IMR-90 (cell line): ENCODE results near the gene JPT2. TPM values are rescaled to one million over a fixed set of nuclear protein-coding genes. Genes with fewer than 3 reads are reported as not detected.

ENCODE experiments used
- ATAC-seq: fragments of 200-7000 bp; cut with Tn5 transposase; 2 replicates; pipeline ENCODE4 v1.9.1; 2020; ENCODE audit warnings: low read depth, mild to moderate bottlenecking, moderate library complexity
- BruUV-seq: library from RNA; stranded (reverse); fragments of 400-500 nt; replicated peaks from 2 replicates; lab custom pipeline; 2021; lab: Mats Ljungman, UMichigan
- CTCF ChIA-PET: fragments of 300-600 bp; formaldehyde crosslinking; extraction: SDS; loops from one replicate; lab custom pipeline; 2021; ENCODE audit warnings: antibody characterized with exemption; lab: Yijun Ruan, JAX
- POLR2A ChIA-PET: fragments of 300-600 bp; sonication (Branson Sonifier 250); formaldehyde crosslinking; loops from one replicate; lab custom pipeline; 2022; ENCODE audit warnings: antibody characterized with exemption; ENCODE audit not compliant: unreplicated experiment; lab: Charles Lee
- DNase-seq: peaks from one replicate; pipeline ENCODE4 v3.0.0; 2013
- H2AFZ ChIP-seq: replicated peaks from 2 replicates; pipeline ENCODE3; 2013; ENCODE audit warnings: low read length, mild to moderate bottlenecking; ENCODE audit not compliant: poor library complexity
- H2AK5ac ChIP-seq: 2 replicates; pipeline ENCODE4 v1.6.1; 2013; ENCODE audit warnings: low read depth, low read length, inconsistent platforms
- H2AK9ac ChIP-seq: replicated peaks from 2 replicates; pipeline ENCODE3; 2013; ENCODE audit warnings: mild to moderate bottlenecking, low read depth, low read length, moderate library complexity; ENCODE audit not compliant: poor library complexity
- H2BK120ac ChIP-seq: 2 replicates; pipeline ENCODE4 v1.6.1; 2013; ENCODE audit warnings: low read depth, low read length, inconsistent platforms
- H2BK15ac ChIP-seq: 3 replicates; pipeline ENCODE4 v1.6.1; 2013; ENCODE audit warnings: low read depth, low read length, inconsistent platforms
- H2BK20ac ChIP-seq: 2 replicates; pipeline ENCODE4 v1.6.1; 2013; ENCODE audit warnings: low read depth, mild to moderate bottlenecking, inconsistent platforms, low read length, moderate library complexity
- H2BK5ac ChIP-seq: 2 replicates; pipeline ENCODE4 v1.6.1; 2013; ENCODE audit warnings: mild to moderate bottlenecking, low read depth, low read length, inconsistent platforms; ENCODE audit not compliant: poor library complexity, severe bottlenecking
- H3K14ac ChIP-seq: replicated peaks from 2 replicates; pipeline ENCODE4 v1.6.1; 2013; ENCODE audit warnings: low read depth, low read length, inconsistent platforms
- H3K18ac ChIP-seq: 2 replicates; pipeline ENCODE4 v1.6.1; 2013; ENCODE audit warnings: low read depth, low read length, control low read depth
- H3K23ac ChIP-seq: 2 replicates; pipeline ENCODE4 v1.6.1; 2013; ENCODE audit warnings: low read depth, low read length, inconsistent platforms
- H3K27ac ChIP-seq: 2 replicates; pipeline ENCODE4 v1.5.1; 2013; ENCODE audit warnings: mild to moderate bottlenecking, control low read depth, low read length; ENCODE audit not compliant: insufficient read depth
- H3K27me3 ChIP-seq: 2 replicates; pipeline ENCODE4 v1.6.1; 2013; ENCODE audit warnings: low read length; ENCODE audit not compliant: control insufficient read depth, insufficient read depth
- H3K36me3 ChIP-seq: 2 replicates; pipeline ENCODE4 v1.6.1; 2013; ENCODE audit warnings: low read length, mixed read lengths; ENCODE audit not compliant: control insufficient read depth, insufficient read depth
- H3K4ac ChIP-seq: 2 replicates; pipeline ENCODE4 v1.6.1; 2013; ENCODE audit warnings: low read depth, low read length, inconsistent platforms
- H3K4me1 ChIP-seq: 2 replicates; pipeline ENCODE4 v1.6.1; 2013; ENCODE audit warnings: low read length, mixed read lengths; ENCODE audit not compliant: control insufficient read depth, insufficient read depth
- H3K4me2 ChIP-seq: 2 replicates; pipeline ENCODE4 v1.6.1; 2013; ENCODE audit warnings: low read depth, mild to moderate bottlenecking, control low read depth, low read length, moderate library complexity
- H3K4me3 ChIP-seq: 2 replicates; pipeline ENCODE4 v1.5.1; 2013; ENCODE audit warnings: low read depth, mild to moderate bottlenecking, control low read depth, low read length, moderate library complexity; ENCODE audit not compliant: insufficient read depth
- H3K56ac ChIP-seq: 2 replicates; pipeline ENCODE4 v1.6.1; 2013; ENCODE audit warnings: low read length, inconsistent platforms; ENCODE audit not compliant: insufficient read depth; ENCODE audit errors: extremely low read depth
- H3K79me1 ChIP-seq, 2 experiments: 2 replicates each; pipeline ENCODE4 v1.6.1; 2013; ENCODE audit warnings: low read length in 2 of 2, inconsistent platforms in 1 of 2, low read depth in 1 of 2
- H3K9ac ChIP-seq: 2 replicates; pipeline ENCODE4 v1.6.1; 2013; ENCODE audit warnings: low read depth, low read length, control low read depth
- H3K9me1 ChIP-seq: 2 replicates; pipeline ENCODE4 v1.6.1; 2013; ENCODE audit warnings: low read length, inconsistent platforms; ENCODE audit not compliant: insufficient read depth
- H3K9me3 ChIP-seq: 2 replicates; pipeline ENCODE4 v1.6.1; 2013; ENCODE audit warnings: low read length; ENCODE audit not compliant: control insufficient read depth, insufficient read depth
- H4K20me1 ChIP-seq: 2 replicates; pipeline ENCODE4 v1.6.1; 2013; ENCODE audit warnings: low read length, inconsistent platforms; ENCODE audit not compliant: insufficient read depth
- H4K5ac ChIP-seq: 2 replicates; pipeline ENCODE4 v1.6.1; 2013; ENCODE audit warnings: mild to moderate bottlenecking, low read depth, low read length, control low read depth
- H4K8ac ChIP-seq, 2 experiments: 2 replicates each; pipeline ENCODE4 v1.6.1; 2013; ENCODE audit warnings: low read depth in 2 of 2, low read length in 2 of 2, control low read depth in 1 of 2, inconsistent platforms in 1 of 2
- H4K91ac ChIP-seq: 2 replicates; pipeline ENCODE4 v1.6.1; 2013; ENCODE audit warnings: low read depth, low read length, inconsistent platforms; ENCODE audit not compliant: insufficient read depth
- BHLHE40 ChIP-seq: fragments of 150-350 bp; IDR thresholded peaks from 2 replicates; pipeline ENCODE4 v1.6.1; 2016; ENCODE audit warnings: mild to moderate bottlenecking, low read depth, low read length
- CEBPB ChIP-seq: IDR thresholded peaks from 2 replicates; pipeline ENCODE4 v1.6.1; 2012; ENCODE audit warnings: low read depth, low read length, improper control_type of control experiment
- CHD1 ChIP-seq: IDR thresholded peaks from 2 replicates; pipeline ENCODE4 v1.6.1; 2012; ENCODE audit warnings: low read depth, low read length, improper control_type of control experiment
- CTCF ChIP-seq: conservative IDR thresholded peaks from 2 replicates; pipeline ENCODE4 v1.5.1; 2012; ENCODE audit warnings: mild to moderate bottlenecking, low read depth, low read length, improper control_type of control experiment
- ELK1 ChIP-seq: fragments of 150-350 bp; IDR thresholded peaks from 2 replicates; pipeline ENCODE4 v1.6.1; 2016; ENCODE audit warnings: low read depth, mild to moderate bottlenecking, low read length, moderate library complexity, borderline replicate concordance
- FOS ChIP-seq: fragments of 150-350 bp; IDR thresholded peaks from 2 replicates; pipeline ENCODE4 v1.6.1; 2016; ENCODE audit warnings: low read depth, low read length
- MAFK ChIP-seq: IDR thresholded peaks from 2 replicates; pipeline ENCODE4 v1.6.1; 2012; ENCODE audit warnings: low read depth, low read length, improper control_type of control experiment
- MAZ ChIP-seq: IDR thresholded peaks from 2 replicates; pipeline ENCODE4 v1.6.1; 2012; ENCODE audit warnings: low read depth, mild to moderate bottlenecking, low read length, improper control_type of control experiment, moderate library complexity, borderline replicate concordance
- MXI1 ChIP-seq: IDR thresholded peaks from 2 replicates; pipeline ENCODE4 v1.6.1; 2012; ENCODE audit warnings: low read depth, mild to moderate bottlenecking, low read length, moderate library complexity, borderline replicate concordance
- NFE2L2 ChIP-seq: fragments of 150-350 bp; IDR thresholded peaks from 2 replicates; pipeline ENCODE4 v1.6.1; 2016; ENCODE audit warnings: low read depth, mild to moderate bottlenecking, low read length
- POLR2A ChIP-seq: IDR thresholded peaks from 2 replicates; pipeline ENCODE4 v1.6.1; 2012; ENCODE audit warnings: mild to moderate bottlenecking, low read depth, low read length
- RAD21 ChIP-seq: IDR thresholded peaks from 2 replicates; pipeline ENCODE4 v1.6.1; 2012; ENCODE audit warnings: low read length, improper control_type of control experiment
- RCOR1 ChIP-seq: IDR thresholded peaks from 2 replicates; pipeline ENCODE4 v1.6.1; 2012; ENCODE audit warnings: mild to moderate bottlenecking, low read length, improper control_type of control experiment; ENCODE audit not compliant: insufficient replicate concordance
- RFX5 ChIP-seq: IDR thresholded peaks from 2 replicates; pipeline ENCODE4 v1.8.0; 2012; ENCODE audit warnings: low read depth, mild to moderate bottlenecking, low read length, moderate library complexity
- SMC3 ChIP-seq: fragments of 150-350 bp; IDR thresholded peaks from 2 replicates; pipeline ENCODE4 v1.6.1; 2016; ENCODE audit warnings: low read depth, mild to moderate bottlenecking, antibody characterized with exemption, low read length, moderate library complexity
- WGBS, 2 experiments: methylation state at CpG; one replicate each; pipeline versions ENCODE4 v1.1.5 to v1.1.7; 2013; ENCODE audit warnings: missing lambda C conversion rate in 2 of 2; ENCODE audit not compliant: insufficient read length in 1 of 2; ENCODE audit errors: extremely low coverage in 2 of 2; 5-methylcytosine and 5-hydroxymethylcytosine counted together
- dilution Hi-C: fragments of 300-500 bp; cut with HindIII; formaldehyde crosslinking; loops from one replicate; pipeline ENCODE4 v1.14.3; 2018; ENCODE audit warnings: low sequenced_read_pairs; ENCODE audit not compliant: unreplicated experiment
- in situ Hi-C: fragments of 300-500 bp; cut with MboI; formaldehyde crosslinking; loops from 3 replicates; pipeline ENCODE4 v1.14.3; 2019; ENCODE audit warnings: low sequenced_read_pairs, inconsistent platforms, mixed read lengths
- intact Hi-C: fragments of 100-400 bp; cut with micrococcal nuclease; formaldehyde crosslinking; loops from 2 replicates; pipeline ENCODE4 v1.10.0; 2022
- polyA plus RNA-seq, 3 experiments: library from polyadenylated mRNA; depleted of rRNA; stranded (reverse); fragments of >200 nt; gene quantifications; 2 replicates each; pipeline ENCODE4 v1.2.3, GENCODE V29; 2012; ENCODE audit warnings: low replicate concordance in 1 of 3
- total RNA-seq: library from RNA; depleted of rRNA; stranded (reverse); fragments of >200 nt; gene quantifications from 2 replicates; pipeline ENCODE4 v1.2.3, GENCODE V29; 2012
- TF ChIP-seq, protein P1 (sequence below): fragments of 150-350 bp; IDR thresholded peaks from 2 replicates; pipeline ENCODE4 v1.6.1; 2017; ENCODE audit warnings: mild to moderate bottlenecking, antibody characterized with exemption, low read length, low read depth

The JPT2 gene
- total and polyA plus RNA-seq, 2 of the 4 experiments (the other 2 are of a cell fraction), result 40.0 to 41.5 TPM

GRCh38 chr16:1631931-1632637, 46.0 kb upstream of the JPT2 start:
- Histone ChIP-seq H2AFZ (no peak overlapping the region), H4K8ac (no peak overlapping the region), H3K79me1 (peaks cover 24 to 91% of the 10 kb centered on the region in 2 experiments), H3K56ac (no peak overlapping the region), H3K18ac (no peak overlapping the region), H3K23ac (no peak overlapping the region), H3K9me1 (peaks cover 4% of the 10 kb centered on the region), H4K5ac (no peak overlapping the region), H3K9me3 (no peaks in the 10 kb centered on the region), H4K20me1 (peaks cover 91% of the 10 kb centered on the region), H3K9ac (no peak overlapping the region), H4K91ac (no peak overlapping the region), H2AK9ac (no peak overlapping the region), H3K4ac (no peak overlapping the region), H2BK5ac (no peak overlapping the region), H2BK120ac (no peak overlapping the region), H3K14ac (no peak overlapping the region), H2BK15ac (no peak overlapping the region), H3K36me3 (peaks cover 64% of the 10 kb centered on the region), H3K27ac (no peak overlapping the region), H2BK20ac (no peak overlapping the region), H3K4me3 (no peak overlapping the region), H2AK5ac (no peak overlapping the region), H3K4me1 (no peaks in the 10 kb centered on the region), H3K4me2 (no peak overlapping the region), H3K27me3 (no peaks in the 10 kb centered on the region)
- ChIA-PET CTCF (no interaction called here), POLR2A (no interaction called here)
- in situ Hi-C loops, result no loop called here
- ATAC-seq (no peak), DNase-seq (no peak)
- intact Hi-C loops, result no loop called here
- WGBS, 2 experiments, result 94% methylated on average over 7 of the region's 18 CpGs; no CpG with 5 or more reads in 1 of the 2 experiments
- no TSS peak for BruUV-seq
- dilution Hi-C loops, result no loop called here
- TF ChIP-seq FOS (no peak), ELK1 (no peak), RCOR1 (no peak), SMC3 (no peak), CTCF (no peak), MAFK (no peak), CHD1 (no peak), BHLHE40 (no peak), POLR2A (no peak), MXI1 (no peak), MAZ (no peak), RAD21 (no peak), CEBPB (no peak), NFE2L2 (no peak), RFX5 (no peak)
- TF ChIP-seq, protein P1, sequence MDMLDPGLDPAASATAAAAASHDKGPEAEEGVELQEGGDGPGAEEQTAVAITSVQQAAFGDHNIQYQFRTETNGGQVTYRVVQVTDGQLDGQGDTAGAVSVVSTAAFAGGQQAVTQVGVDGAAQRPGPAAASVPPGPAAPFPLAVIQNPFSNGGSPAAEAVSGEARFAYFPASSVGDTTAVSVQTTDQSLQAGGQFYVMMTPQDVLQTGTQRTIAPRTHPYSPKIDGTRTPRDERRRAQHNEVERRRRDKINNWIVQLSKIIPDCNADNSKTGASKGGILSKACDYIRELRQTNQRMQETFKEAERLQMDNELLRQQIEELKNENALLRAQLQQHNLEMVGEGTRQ, result no peak
